GM18907 (cell line): ENCODE measurements around the gene APOL6.

Experiments
- ATAC-seq: cut with Tn5 transposase; IDR thresholded peaks from one replicate; pipeline ENCODE4 v1.9.1; 2021; ENCODE audit warnings: mild to moderate bottlenecking, moderate library complexity; ENCODE audit not compliant: unreplicated experiment

APOL6 gene

GRCh38 chr22:35648066-35649025, at the start of gene APOL6:
APOL6 (plus strand) TSS chr22:35648446; CDS start chr22:35656426, 7,980 bp downstream.
- ATAC-seq = peak; percentile 44

GRCh38 chr22:35599364-35599763, 48.9 kb upstream of the APOL6 start:
- no peak for ATAC-seq

GRCh38 chr22:35600476-35600875, 47.8 kb upstream of the APOL6 start:
- ATAC-seq = no peak

DNA sequence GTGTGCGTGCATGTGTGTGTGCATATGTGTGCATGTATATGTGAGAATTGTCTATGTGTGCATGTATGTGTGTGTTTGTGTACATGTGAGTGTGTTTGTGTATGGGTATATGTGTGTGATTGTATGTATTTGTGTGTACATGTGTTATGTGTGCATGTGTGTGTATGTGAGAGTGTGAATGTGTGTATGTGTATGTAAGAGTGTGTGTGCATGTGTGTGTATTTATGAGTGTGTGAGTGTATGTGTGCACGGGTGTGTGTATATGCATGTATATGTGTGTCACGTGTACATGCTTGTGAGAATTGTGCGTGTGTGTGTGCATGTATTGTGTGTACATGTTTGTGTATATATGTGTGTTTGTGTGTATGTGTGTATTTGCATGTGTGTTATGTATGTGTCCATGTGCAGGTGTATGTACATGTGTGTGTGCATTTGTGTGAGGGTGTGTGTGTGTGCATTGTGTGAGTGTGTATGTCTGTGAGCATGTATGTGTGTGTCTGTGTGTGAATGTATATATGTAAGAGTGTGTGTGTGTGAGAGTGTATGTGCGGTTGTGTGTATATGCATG, 47.1 kb upstream of the APOL6 start:
- ATAC-seq = no peak

GRCh38 chr22:35601743-35602615, 46.3 kb upstream of the APOL6 start:
- no peak for ATAC-seq

DNA sequence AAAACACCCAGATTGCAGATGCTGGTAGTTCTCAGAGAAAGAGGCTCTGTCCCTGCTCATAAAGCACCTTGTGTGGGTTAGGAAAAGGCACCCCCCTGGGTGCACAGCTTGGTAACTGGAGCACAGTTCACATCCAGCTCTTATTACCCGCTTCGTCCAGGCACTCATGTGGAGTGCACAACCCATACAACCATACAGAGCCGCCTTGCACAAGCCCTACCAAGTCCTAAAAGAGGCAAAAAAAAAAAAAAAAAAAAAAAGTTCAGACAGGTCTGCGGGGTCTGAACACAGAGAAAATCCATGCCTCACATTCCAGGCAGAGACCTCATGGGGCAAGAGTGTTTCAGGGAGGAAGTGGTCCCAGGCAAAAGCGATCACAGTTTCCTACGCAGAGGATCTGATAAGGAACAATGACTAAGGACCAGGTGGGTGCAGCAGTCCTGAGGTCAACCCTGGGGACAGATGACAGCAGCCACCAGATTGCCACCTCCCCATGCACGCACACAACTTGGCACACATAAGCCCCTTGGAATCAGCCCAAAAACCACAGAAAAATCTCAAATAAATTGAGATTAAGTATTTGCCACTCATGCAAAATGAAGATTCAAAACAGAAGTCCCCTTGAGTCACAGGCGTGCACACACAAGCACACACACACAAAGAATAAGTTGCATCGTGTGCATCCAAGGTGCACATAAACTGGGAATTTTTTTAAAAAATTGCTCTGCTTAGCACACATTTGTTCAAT, 43.5 kb upstream of the APOL6 start:
- ATAC-seq = no peak

GRCh38 chr22:35605369-35605680, 42.9 kb upstream of the APOL6 start:
- no peak for ATAC-seq

DNA sequence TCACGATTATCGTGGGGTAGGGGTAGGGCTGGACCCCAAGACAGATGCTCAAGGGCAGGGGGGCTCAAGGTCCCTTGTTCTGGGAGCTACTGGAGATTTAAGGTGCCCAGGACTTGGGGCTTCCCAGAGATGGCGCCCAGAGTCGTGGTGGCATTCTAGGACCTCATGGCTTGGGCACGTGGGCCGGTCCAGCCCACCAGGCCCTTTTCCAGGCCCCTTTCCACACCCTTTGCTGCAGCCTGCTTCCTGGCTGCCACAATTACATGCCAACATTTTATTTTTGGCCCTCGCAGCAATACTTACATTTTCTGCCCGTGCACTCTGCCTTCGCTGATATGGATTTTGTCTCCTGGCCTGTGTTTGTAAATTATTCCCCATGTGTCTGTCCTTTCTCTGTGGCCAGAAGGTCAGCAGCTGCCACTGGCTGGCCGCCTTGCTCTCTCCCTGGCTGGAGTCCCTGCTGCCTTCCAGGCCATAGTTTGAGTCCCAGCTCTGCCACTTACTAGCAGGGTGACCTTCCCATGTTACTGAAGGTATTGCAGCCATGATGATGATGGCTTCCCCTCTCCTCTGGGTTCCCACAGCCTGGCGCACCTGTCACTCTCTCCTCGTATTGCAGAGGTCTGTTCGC, 42.3 kb upstream of the APOL6 start:
- no peak for ATAC-seq

DNA sequence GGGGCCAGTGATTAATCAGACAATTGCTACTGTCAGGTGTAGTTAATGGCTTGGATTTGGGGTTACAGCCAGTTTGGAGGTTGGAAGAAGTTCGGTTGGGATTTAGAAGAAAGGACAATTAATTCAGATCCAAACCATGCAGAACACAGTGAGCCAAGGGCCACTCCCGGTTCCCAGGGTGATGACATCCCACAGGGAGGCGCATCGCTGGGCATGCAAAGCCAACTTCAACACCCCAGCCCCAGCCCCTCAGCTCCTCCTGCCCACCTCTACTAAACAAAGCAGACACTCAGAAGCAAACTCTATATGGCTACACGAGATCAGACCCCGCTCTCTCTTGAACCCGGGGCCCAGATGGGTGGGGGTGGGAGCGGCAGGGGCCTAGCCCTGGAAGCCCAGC, 41.3 kb upstream of the APOL6 start:
- ATAC-seq = no peak

- no peak for ATAC-seq
These were observed 40.2 kb upstream of the APOL6 start for GRCh38 chr22:35608088-35608487.

DNA sequence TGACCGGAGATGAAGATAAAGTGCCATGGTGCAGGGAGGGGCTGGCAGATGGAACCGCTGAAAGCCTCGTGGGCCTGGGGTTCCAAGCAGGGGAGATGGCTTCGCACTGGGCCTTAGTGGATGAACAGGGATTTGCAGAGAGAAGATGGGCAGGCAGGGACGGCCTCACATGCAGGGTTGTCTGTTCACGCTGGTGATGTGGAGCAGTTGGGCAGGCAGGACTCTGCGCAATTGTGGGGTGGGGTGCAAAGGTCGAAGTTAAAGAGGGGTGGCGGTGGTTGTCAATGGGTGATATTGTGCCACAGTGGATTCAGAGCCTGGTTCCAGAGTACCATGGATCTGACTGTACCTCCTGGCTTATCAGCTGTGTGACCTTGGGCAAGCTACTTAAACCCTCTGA, 39.0 kb upstream of the APOL6 start:
- no peak for ATAC-seq

- no peak for ATAC-seq
These were observed 38.5 kb upstream of the APOL6 start for GRCh38 chr22:35609761-35610160.

GRCh38 chr22:35610741-35611140, 37.5 kb upstream of the APOL6 start:
- ATAC-seq = no peak

DNA sequence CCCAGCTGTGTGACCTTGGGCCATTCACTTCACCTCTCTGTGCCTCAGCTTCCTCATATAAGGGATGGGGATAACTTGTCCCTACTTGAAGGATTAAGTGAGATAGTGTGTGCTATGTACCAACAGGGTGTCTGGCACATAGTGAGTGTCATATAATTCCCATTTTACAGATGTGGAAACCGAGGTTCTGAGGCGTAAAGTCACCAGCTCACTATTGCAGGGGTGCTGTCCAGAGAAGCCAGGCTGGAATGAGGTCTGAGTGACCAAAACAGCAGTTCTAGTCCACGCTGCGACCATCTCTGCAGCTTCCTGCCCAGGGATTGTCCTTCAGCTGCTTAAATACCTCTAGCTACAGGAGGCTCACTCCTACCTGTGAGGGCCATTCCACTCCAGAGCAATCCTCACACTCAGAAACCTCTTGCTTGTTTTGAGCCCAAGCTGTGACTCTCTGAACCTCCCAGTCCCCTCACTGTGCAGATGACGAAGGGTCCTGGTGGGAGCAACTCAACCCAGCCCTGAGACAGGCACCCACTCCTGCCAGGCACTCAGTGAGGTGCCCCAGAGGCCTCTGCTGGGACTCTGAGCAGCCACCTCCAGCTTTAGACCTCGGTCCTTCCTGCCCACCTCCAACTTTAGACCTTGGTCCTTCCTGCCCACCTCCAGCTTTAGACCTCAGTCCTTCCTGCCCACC, 36.9 kb upstream of the APOL6 start:
- no peak for ATAC-seq

DNA sequence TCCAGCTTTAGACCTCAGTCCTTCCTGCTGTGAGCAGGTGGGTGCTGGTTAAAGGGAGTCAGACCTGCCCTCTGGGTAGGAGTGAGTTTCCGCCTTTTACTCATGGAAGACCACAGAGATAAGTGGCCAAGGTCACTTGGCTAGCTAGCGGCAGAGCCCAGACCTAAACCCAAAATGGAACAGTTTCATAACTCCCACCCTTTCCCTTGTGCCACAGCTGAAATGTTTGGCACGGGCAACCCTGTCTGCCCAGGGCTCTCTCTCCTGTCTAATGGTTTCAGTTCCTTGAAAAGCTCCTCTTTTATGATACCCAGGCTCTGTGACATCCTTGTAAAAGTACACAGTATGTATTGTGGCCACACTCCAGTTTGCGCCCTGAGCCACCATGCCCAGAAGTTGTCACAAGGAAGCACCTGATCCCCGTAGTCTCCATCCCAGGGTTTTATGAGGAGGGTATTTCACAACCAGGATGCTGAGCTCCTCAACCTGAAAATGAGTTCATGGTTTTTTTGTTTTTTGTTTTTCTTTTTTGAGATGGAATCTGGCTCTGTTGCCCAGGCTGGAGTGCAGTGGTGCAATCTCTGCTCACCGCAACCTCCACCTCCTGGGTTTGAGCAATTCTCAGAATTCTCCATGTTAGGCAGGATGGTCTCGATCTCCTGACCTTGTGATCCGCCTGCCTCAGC, 36.2 kb upstream of the APOL6 start:
- ATAC-seq = no peak

GRCh38 chr22:35612903-35613302, 35.3 kb upstream of the APOL6 start:
- no peak for ATAC-seq

- no peak for ATAC-seq
These were observed 33.8 kb upstream of the APOL6 start for GRCh38 chr22:35614404-35614803.

DNA sequence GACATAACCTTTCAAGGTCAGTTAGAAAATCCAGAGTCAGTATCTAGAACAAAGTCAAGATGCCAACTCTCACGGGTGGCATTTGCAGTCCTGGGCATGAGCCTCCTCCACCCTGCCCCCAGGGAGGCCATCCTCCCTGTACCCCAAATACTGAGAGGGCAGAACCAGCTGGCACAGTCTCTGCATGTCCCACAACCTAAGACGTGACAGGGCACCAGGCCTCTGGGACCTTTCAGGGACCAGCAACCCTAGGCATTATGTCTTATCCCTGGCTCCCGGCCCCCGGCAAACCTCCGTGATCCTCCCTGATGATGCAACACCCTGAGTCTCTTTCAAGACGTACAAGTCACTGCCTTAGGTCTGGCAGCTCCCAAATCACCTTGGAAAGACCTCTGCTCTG, 33.1 kb upstream of the APOL6 start:
- no peak for ATAC-seq

DNA sequence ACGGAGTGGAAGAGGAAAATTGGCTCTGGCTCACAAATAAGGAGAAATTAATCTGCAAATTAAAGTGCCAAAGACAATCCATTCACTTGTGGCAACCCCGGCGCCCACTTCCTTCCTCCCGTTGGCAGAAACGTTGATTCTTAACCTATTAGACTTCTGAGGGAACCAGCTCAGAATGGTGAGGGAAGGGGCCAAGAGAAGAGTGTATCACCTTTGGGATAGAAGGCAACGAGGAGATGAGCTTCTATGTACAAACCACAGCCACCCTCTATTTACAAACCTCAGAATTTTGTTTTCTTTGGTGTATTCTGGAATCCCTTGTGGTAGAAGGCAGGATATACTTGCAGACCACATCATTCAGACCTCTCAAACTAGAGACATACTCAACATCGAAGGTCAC, 32.2 kb upstream of the APOL6 start:
- ATAC-seq = no peak
